DOHH2 (cell line): Measurements from ENCODE around the gene CUTA.

Experiments used
- H3F3A ChIP-seq: fragments of 200-600 bp; sonication (generic), shearing (Covaris generic); 2 replicates; pipeline ENCODE4 v1.6.0; 2016; ENCODE audit warnings: antibody characterized with exemption, mild to moderate bottlenecking; ENCODE audit not compliant: control insufficient read depth, insufficient read depth
- H3K27ac ChIP-seq: fragments of 200-600 bp; sonication (generic); 2 replicates; pipeline ENCODE4 v1.5.1; 2014; ENCODE audit warnings: low read depth, mild to moderate bottlenecking, low read length, moderate library complexity
- H3K27me3 ChIP-seq: fragments of 200-600 bp; sonication (generic); 2 replicates; pipeline ENCODE4 v1.6.1; 2014; ENCODE audit warnings: mild to moderate bottlenecking, low read length, mixed read lengths; ENCODE audit not compliant: control insufficient read depth
- H3K36me3 ChIP-seq: fragments of 200-600 bp; sonication (generic); 2 replicates; pipeline ENCODE4 v1.6.1; 2014; ENCODE audit warnings: mild to moderate bottlenecking, low read length, moderate library complexity, mixed read lengths; ENCODE audit not compliant: control insufficient read depth
- H3K4me1 ChIP-seq: fragments of 200-600 bp; sonication (generic); 2 replicates; pipeline ENCODE4 v1.6.1; 2014; ENCODE audit warnings: mild to moderate bottlenecking, low read length, mixed read lengths; ENCODE audit not compliant: control insufficient read depth
- H3K4me2 ChIP-seq: fragments of 200-600 bp; sonication (generic); 2 replicates; pipeline ENCODE4 v1.6.0; 2014; ENCODE audit warnings: mild to moderate bottlenecking, low read length, moderate library complexity
- H3K4me3 ChIP-seq: fragments of 200-600 bp; sonication (generic); 2 replicates; pipeline ENCODE4 v1.5.1; 2014; ENCODE audit warnings: mild to moderate bottlenecking, low read length, mixed read lengths
- H3K79me2 ChIP-seq: fragments of 200-600 bp; sonication (generic); 2 replicates; pipeline ENCODE4 v1.6.1; 2014; ENCODE audit warnings: mild to moderate bottlenecking, low read length, mixed read lengths; ENCODE audit not compliant: control insufficient read depth
- H3K9me2 ChIP-seq: fragments of 200-600 bp; sonication (generic); replicated peaks from 2 replicates; pipeline ENCODE4 v1.6.1; 2014; ENCODE audit warnings: mild to moderate bottlenecking, low read length, mixed read lengths; ENCODE audit not compliant: control insufficient read depth
- H3K9me3 ChIP-seq: fragments of 200-600 bp; sonication (generic); 2 replicates; pipeline ENCODE4 v1.6.1; 2014; ENCODE audit warnings: antibody characterized with exemption, low read length, mixed read lengths; ENCODE audit not compliant: control insufficient read depth, insufficient read depth
- H4K20me1 ChIP-seq: fragments of 200-600 bp; sonication (generic); 2 replicates; pipeline ENCODE4 v1.6.0; 2014; ENCODE audit warnings: low read depth, mild to moderate bottlenecking, antibody characterized with exemption, low read length, moderate library complexity; ENCODE audit not compliant: control insufficient read depth, insufficient read depth
- CTCF ChIP-seq: fragments of 200-600 bp; sonication (generic); IDR thresholded peaks from one replicate; pipeline ENCODE4 v1.5.1; 2014; ENCODE audit warnings: antibody characterized with exemption, mild to moderate bottlenecking, low read depth, low read length; ENCODE audit not compliant: poor library complexity, severe bottlenecking
- EZH2phosphoT487 ChIP-seq: fragments of 200-600 bp; sonication (generic); IDR thresholded peaks from 2 replicates; pipeline ENCODE4 v1.6.1; 2017; ENCODE audit warnings: borderline replicate concordance, mild to moderate bottlenecking, antibody characterized with exemption, low read length, moderate library complexity, mixed read lengths

Gene CUTA

GRCh38 chr6:33417903-33418689 lies at the start of gene CUTA:
Gene CUTA (minus strand): TSS chr6:33418107. CDS start chr6:33418000, 107 bp downstream.
- Histone ChIP-seq H4K20me1 (no peaks in the 10 kb centered on the region; the same call in 1 of the 2 replicates), H3K27me3 (peaks cover 2% of the 10 kb centered on the region; the same call in 1 of the 2 replicates), H3K79me2 (peaks cover 30% of the 10 kb centered on the region), H3K4me3 (peak within 1 kb of the TSS; percentile 87), H3K27ac (peak within 1 kb of the TSS; percentile 69), H3K9me3 (no peaks in the 10 kb centered on the region), H3K4me2 (peak within 1 kb of the TSS; percentile 96), H3K9me2 (no peaks in the 10 kb centered on the region), H3K4me1 (peaks cover 48% of the 10 kb centered on the region), H3K36me3 (peaks cover 33% of the 10 kb centered on the region), H3F3A (peaks cover 14% of the 10 kb centered on the region)
- TF ChIP-seq EZH2phosphoT487 = no peak
- peak; percentile 69 for TF ChIP-seq CTCF

DNA sequence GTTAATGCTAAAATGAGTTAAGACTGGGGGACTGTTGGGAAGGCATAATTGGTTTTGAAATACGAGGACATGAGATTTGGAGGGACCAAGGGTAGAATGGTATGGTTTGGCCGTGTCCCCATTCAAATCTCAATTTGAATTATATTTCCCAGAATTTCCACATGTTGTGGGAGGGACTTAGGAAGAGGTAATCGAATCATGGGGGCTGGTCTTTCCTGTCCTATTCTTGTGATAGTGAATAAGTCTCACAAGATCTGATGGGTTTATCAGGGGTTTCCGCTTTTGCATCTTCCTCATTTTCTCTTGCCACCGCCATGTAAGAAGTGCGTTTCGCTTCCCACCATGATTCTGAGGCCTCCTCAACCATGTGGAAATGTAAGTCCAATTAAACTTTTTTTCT lies 49.2 kb upstream of the CUTA start:
- TF ChIP-seq CTCF (no peak), EZH2phosphoT487 (no peak)

DNA sequence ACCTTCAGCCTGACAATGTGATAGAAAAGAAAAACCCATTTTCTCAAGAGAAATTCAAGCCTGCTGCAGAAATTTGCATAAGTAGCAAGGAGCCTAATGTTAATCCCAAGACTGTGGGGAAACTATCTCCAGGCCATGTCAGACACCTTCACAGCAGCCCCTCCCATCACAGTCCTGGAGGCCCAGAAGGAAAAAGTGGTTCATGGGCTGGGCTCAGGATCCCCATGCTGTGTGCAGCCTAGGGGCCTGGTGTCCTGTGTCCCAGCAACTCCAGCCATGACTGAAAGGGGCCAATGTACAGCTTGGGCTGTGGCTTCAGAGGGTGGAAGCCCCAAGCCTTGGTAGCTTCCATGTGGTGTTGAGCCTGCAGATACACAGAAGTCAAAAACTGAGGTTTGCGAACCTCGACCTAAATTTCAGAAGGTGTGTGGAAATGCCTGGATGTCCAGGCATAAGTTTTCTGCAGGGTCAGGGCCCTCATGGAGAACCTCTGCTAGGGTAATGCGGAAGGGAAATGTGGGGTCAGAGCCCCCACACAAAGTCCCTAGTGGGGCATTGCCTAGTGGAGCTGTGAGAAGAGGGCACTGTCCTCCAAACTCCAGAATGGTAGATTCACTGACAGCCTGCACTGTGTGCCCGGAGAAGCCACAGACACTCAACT lies 48.3 kb upstream of the CUTA start:
- no peaks in the 10 kb centered on the region for H3K79me2 ChIP-seq
- no peak overlapping the region for H3K27ac ChIP-seq
- TF ChIP-seq CTCF (no peak), EZH2phosphoT487 (no peak)

More for the DNA sequence above, 49.2 kb upstream of the CUTA start:
- H3K9me2 ChIP-seq = no peaks in the 10 kb centered on the region
- H4K20me1 ChIP-seq = no peaks in the 10 kb centered on the region
- H3K9me3 ChIP-seq = no peaks in the 10 kb centered on the region
- no peaks in the 10 kb centered on the region for H3K79me2 ChIP-seq
- H3K27me3 ChIP-seq = no peaks in the 10 kb centered on the region
- peaks cover 5% of the 10 kb centered on the region; the same call in 1 of the 2 replicates for H3K4me1 ChIP-seq
- H3F3A ChIP-seq = no peaks in the 10 kb centered on the region
- H3K36me3 ChIP-seq = no peaks in the 10 kb centered on the region
- no peak overlapping the region for H3K27ac ChIP-seq
- no peak overlapping the region for H3K4me3 ChIP-seq
- no peak overlapping the region for H3K4me2 ChIP-seq

More for the DNA sequence above, 48.3 kb upstream of the CUTA start:
- H3K27me3 ChIP-seq = no peaks in the 10 kb centered on the region
- H3K9me2 ChIP-seq = no peaks in the 10 kb centered on the region
- H3K4me1 ChIP-seq = peaks cover 5% of the 10 kb centered on the region; the same call in 1 of the 2 replicates
- no peaks in the 10 kb centered on the region for H3K36me3 ChIP-seq
- H3K9me3 ChIP-seq = no peaks in the 10 kb centered on the region
- no peak overlapping the region for H3K4me2 ChIP-seq
- no peaks in the 10 kb centered on the region for H4K20me1 ChIP-seq
- no peaks in the 10 kb centered on the region for H3F3A ChIP-seq
- H3K4me3 ChIP-seq = no peak overlapping the region
